ENCODE results near the gene SLC25A45.
"Not testable (repeated sequence)": the region's sequence is repeated elsewhere in the genome, so short reads cannot be mapped to it uniquely, and the experiment has no call there.

SLC25A45 gene

DNA sequence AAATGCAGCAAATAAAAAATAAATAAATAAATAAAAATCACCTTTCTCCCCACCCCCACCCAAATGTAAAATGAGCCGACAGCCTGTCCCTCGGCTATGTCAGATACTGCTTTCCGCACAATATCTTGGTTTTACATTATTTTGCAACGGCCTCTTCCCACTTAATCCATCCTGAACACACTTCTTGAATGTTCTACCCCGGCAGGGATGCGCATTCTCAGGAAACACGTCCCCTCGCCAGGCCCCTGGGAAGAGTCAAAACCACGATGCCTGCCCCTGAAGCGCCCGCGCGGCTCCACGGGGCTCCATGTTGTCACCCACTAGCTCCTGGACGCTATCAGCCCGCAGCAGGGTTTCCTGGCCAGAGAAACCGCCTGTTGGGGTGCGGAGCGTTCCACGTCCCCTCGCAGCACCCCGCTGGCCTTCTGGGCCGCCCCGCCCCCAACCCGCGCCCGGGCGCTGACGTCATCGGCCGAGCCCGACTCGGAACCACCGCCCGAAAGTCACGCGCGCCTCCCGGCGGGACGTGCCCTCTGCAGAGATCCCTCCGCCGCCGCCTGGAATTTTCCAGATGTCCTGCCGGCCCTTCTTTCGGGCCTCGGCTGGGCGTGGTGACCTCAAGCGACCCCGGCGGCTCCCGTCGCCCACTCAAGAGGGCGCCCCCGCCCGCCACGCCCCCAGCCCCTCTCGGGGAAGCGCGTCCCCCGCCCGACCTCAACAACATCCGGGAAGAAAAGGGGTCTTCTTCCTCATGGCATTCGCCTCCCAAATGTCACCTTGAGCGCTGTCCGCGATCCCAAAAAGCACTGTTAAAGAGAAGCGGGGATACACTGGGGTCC lies 39.6 kb upstream of the SLC25A45 start:
- DNase-seq (ENCODE audit: low spot score): peak; percentile 90

- peak; percentile 93 for DNase-seq (ENCODE audit: low spot score)
These were observed 38.7 kb upstream of the SLC25A45 start for GRCh38 chr11:65420979-65421793.

GRCh38 chr11:65420506-65420905 lies 38.1 kb upstream of the SLC25A45 start:
- DNase-seq (ENCODE audit: low spot score): no peak

- peak; percentile 71 for DNase-seq (ENCODE audit: low spot score)
These were observed 37.5 kb upstream of the SLC25A45 start for GRCh38 chr11:65419772-65420481.

GRCh38 chr11:65419460-65419771 lies 37.0 kb upstream of the SLC25A45 start:
- DNase-seq (ENCODE audit: low spot score): no peak

GRCh38 chr11:65418681-65419459 lies 36.4 kb upstream of the SLC25A45 start:
- peak; percentile 97 for DNase-seq (ENCODE audit: low spot score)

DNA sequence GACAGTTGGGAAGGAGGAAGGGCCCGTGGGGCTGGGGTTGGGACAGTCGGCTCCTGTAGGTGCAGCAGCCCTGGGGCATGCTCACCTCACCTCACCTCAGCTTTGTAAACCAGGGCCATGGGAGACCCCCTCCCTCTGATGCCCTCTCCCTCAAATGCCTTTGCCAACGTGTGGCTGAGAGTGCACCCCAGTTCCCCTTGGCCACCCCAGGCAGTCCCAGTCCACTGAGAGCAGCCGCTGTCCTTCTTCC lies 35.9 kb upstream of the SLC25A45 start:
- no peak for DNase-seq (ENCODE audit: low spot score)

DNA sequence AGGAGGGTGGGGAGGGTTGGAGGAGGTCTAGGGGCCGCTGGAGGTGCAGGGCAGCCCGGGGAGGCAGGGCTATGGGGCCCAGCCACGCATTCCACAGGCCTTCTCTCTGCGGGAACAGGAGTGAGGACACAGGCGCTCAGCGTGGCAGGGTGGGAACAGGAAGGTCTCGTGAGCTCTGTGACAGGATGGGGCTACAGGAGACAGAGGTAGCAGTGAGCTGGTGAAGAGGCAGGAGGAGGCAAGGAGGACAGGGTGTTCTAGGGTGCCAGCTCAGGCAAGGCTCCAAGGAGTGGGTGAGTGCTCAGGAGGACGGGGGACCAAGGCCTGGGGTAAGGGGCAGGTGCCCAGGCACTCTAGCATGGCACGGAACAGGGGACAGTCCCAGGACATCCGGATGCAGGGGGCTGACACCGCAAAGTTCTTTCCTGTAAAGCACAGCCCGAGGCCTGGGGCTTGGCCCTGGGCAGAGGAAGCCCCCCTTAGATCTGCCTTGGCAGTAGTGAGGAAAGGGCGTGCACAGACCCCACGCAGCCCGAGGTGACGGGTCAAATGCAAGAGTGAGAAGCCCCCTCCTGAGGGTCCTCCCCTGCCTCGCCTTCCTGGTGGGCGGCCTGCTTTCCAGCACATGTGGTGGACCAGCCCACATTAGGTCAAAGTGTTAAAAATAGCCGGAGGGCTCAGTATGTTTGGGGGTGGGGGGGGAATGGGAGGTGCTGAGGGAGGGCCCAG lies 35.4 kb upstream of the SLC25A45 start:
- DNase-seq (ENCODE audit: low spot score): peak; percentile 56

GRCh38 chr11:65416841-65417701 lies 34.6 kb upstream of the SLC25A45 start:
- DNase-seq (ENCODE audit: low spot score): peak; percentile 56

DNA sequence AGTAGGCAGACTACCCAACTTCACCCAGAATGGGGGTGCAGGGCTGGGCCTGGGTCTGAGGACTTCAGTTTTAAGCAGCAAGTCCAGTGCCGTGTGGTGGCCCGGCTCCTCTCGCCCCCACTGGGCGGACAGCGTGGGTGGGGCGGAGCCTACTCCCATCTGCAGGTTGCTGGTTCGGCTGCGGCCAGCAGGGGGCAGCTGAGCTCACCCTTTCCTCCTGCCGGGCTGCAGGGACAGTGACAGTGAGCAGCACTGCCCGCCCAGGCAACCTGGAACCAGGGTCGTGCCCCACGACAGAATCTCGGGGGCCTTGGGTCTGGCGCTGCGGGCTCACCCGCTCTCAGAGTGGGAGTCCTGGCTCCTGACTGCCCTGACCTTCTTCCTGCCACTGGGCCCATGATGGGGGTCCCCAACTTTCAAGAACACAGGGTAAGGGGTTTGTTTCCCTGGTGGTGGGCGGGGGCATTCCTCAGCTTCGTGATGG lies 33.9 kb upstream of the SLC25A45 start:
- peak; percentile 91 for DNase-seq (ENCODE audit: low spot score)

- no peak for DNase-seq (ENCODE audit: low spot score)
These were observed 33.3 kb upstream of the SLC25A45 start for GRCh38 chr11:65415499-65416340.

- DNase-seq (ENCODE audit: low spot score): peak; percentile 40
These were observed 32.5 kb upstream of the SLC25A45 start for GRCh38 chr11:65414776-65415498.

DNA sequence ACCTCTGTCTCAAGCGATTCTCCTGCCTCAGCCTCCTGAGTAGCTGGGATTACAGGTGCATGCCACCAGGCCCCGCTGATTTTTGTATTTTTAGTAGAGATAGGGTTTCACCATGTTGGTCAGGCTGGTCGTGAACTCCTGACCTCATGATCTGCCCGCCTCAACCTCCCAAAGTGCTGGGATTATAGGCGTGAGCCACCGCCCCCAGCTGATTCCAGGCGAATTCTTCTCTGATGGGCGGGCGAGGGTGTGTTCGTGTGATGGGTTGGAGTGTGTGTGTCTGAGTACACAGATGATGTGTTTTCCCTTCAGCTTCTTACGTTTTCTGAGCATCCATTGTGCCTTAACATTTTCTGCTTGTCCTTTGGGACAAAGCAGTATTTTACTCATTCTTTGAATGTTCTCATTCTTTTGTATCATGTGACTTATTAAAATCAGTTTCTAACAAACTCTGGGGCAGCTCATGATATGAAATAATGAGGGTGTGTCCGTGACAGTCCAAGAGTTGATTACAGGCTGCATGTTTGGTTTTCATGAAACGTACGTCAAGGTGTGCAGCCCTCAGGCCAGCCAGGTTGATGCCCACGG lies 30.7 kb upstream of the SLC25A45 start:
- DNase-seq (ENCODE audit: low spot score): not testable (repeated sequence)

GRCh38 chr11:65412271-65413076 lies 30.0 kb upstream of the SLC25A45 start:
- no peak for DNase-seq (ENCODE audit: low spot score)

- DNase-seq (ENCODE audit: low spot score): no peak
These were observed 29.2 kb upstream of the SLC25A45 start for GRCh38 chr11:65411681-65412070.

DNA sequence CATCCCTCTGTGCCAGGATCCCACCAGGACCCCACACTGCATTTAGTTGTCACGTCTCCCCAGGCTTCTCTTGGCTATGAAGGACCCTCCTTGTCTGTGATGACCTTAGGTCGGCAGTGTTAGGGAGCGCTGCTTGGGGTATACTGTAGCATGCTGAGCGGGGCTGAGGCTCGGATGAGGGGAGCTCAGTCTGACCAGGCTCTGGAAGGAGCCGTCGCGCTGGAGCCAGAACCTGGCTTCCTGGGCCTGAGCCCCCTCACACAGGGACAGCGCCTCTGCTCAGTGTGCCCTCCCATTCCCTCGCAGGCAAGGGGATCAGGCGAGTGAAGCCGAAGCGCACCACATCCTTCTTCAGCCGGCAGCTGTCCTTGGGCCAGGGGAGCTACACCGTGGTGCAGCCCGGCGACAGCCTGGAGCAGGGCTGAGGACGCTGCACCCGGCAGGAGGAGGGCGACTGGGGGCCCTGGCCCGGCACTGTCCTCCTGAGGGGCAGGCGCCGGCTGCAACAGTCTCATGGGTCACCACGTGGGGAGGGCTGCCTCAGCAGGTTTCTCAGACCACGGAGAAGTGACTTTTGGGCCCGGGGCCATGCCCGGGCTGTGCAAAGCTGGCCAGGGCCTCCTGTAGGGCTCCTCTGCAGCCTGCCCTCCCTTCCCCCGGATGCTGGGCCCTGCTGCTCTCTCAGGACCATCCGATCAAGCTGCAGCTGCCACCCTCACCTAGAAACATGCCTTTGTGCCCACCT lies 28.7 kb upstream of the SLC25A45 start:
- DNase-seq (ENCODE audit: low spot score): no peak

Data from NAMALWA (cell line).